HCT116 (cell line): ENCODE data around the gene TBX15.

ENCODE experiments used
- CTCF ChIP-seq, 3 experiments: fragments of 200-600 bp in 1 of 3; sonication (generic) in 1 of 3; IDR thresholded peaks in 2 of 3; conservative IDR thresholded peaks in 1 of 3; 2 replicates each; pipeline ENCODE4 v1.5.1; 2012 to 2017; ENCODE audit warnings: low read depth in 2 of 3, low read length in 2 of 3, antibody characterized with exemption in 1 of 3, borderline replicate concordance in 1 of 3, control low read depth in 1 of 3, mild to moderate bottlenecking in 1 of 3, mixed read lengths in 1 of 3, mixed run types in 1 of 3, moderate library complexity in 1 of 3; ENCODE audit not compliant: insufficient read depth in 1 of 3
- POLR2A ChIP-seq: IDR thresholded peaks from 2 replicates; pipeline ENCODE4 v1.7.0; 2011; ENCODE audit warnings: borderline replicate concordance; ENCODE audit not compliant: insufficient read depth, insufficient read length; ENCODE audit errors: extremely low read depth
- TCF7L2 ChIP-seq: IDR thresholded peaks from 2 replicates; pipeline ENCODE4 v1.7.0; 2011; ENCODE audit warnings: borderline replicate concordance, inconsistent platforms; ENCODE audit not compliant: insufficient read depth, insufficient read length; ENCODE audit errors: extremely low read depth
- ZNF274 ChIP-seq: fragments of 200-500 bp; sonication (Bioruptor generic); IDR thresholded peaks from 2 replicates; pipeline ENCODE4 v1.6.1; 2014; ENCODE audit warnings: mild to moderate bottlenecking, low read depth, low read length, inconsistent platforms

- no peak for TF ChIP-seq POLR2A
- TF ChIP-seq CTCF (IDR thresholded peaks at IDR 0.05 in 2 of 3, conservative IDR thresholded peaks at IDR 0.05 in 1 of 3; ENCODE audit: borderline replicate concordance in 1 of 3, insufficient read depth in 1 of 3, low read depth in 2 of 3, low read length in 2 of 3) = no peak
- TF ChIP-seq TCF7L2 = no peak
- no peak for TF ChIP-seq ZNF274
Observed at GRCh38 chr1:118951270-118951936, 36.7 kb downstream of the TBX15 start.
